Spinal cord (tissue), 10 donors: ENCODE results near the gene PLXNA4. TPM values are rescaled to one million over a fixed set of nuclear protein-coding genes. Genes with fewer than 3 reads are reported as not detected.
A peak's percentile ranks its signal among the peaks of the same experiment; 100 is the strongest.

Experiments used
- DNase-seq, 6 donors: peaks; one replicate each; pipeline versions ENCODE4 v3.0.0 to v3.0.0-alpha.2; 2013 to 2015; ENCODE audit warnings: low spot score in 6 of 6, low read depth in 4 of 6
- H3K27ac ChIP-seq: one replicate; pipeline ENCODE4 v1.5.1; 2013; ENCODE audit warnings: low read depth, low read length, control low read depth
- H3K27me3 ChIP-seq: one replicate; pipeline ENCODE4 v1.6.1; 2013; ENCODE audit warnings: low read length; ENCODE audit not compliant: control insufficient read depth, insufficient read depth
- H3K36me3 ChIP-seq: one replicate; pipeline ENCODE4 v1.6.1; 2013; ENCODE audit warnings: low read length; ENCODE audit not compliant: control insufficient read depth, insufficient read depth
- H3K4me1 ChIP-seq: one replicate; pipeline ENCODE4 v1.6.1; 2013; ENCODE audit warnings: low read length; ENCODE audit not compliant: control insufficient read depth, insufficient read depth
- H3K4me3 ChIP-seq: one replicate; pipeline ENCODE4 v1.5.1; 2013; ENCODE audit warnings: low read depth, low read length, control low read depth
- H3K9me3 ChIP-seq: one replicate; pipeline ENCODE4 v1.6.1; 2013; ENCODE audit warnings: low read length; ENCODE audit not compliant: control insufficient read depth, insufficient read depth
- WGBS: methylation state at CpG from one replicate; pipeline ENCODE4 v1.1.5; 2013; ENCODE audit warnings: missing lambda C conversion rate; ENCODE audit not compliant: insufficient coverage; 5-methylcytosine and 5-hydroxymethylcytosine counted together
- polyA plus RNA-seq, 2 donors: library from polyadenylated mRNA; unstranded; fragments of 120-200 nt; gene quantifications; one replicate each; pipeline ENCODE4 v1.2.1, GENCODE V29; 2013; ENCODE audit not compliant: insufficient read length in 2 of 2
- total RNA-seq, 2 donors: library from RNA; depleted of rRNA in 1 of 2; stranded (reverse); fragments of 120-200 nt in 1 of 2; fragments of >200 nt in 1 of 2; gene quantifications; one replicate each; pipeline versions ENCODE4 v1.2.3 to v1.2.4, GENCODE V29; 2013 to 2014
- donor health status: healthy.

PLXNA4 gene
- total and polyA plus RNA-seq, 4 donors, result 13.8 to 29.7 (median 23.2) TPM

- WGBS, result 40% methylated on average over 1 of the region's 4 CpGs
- H3K36me3 ChIP-seq, result peaks cover 2% of the 10 kb centered on the region
- H3K9me3 ChIP-seq, result no peaks in the 10 kb centered on the region
- peak in 1 of 6 donors; percentile 51 for DNase-seq
- H3K27ac ChIP-seq, result no peak overlapping the region
- H3K27me3 ChIP-seq, result no peaks in the 10 kb centered on the region
- no peak overlapping the region for H3K4me3 ChIP-seq
- H3K4me1 ChIP-seq, result peaks cover 28% of the 10 kb centered on the region
Measured at GRCh38 chr7:132250480-132251326, 325.6 kb downstream of the PLXNA4 start.

DNA sequence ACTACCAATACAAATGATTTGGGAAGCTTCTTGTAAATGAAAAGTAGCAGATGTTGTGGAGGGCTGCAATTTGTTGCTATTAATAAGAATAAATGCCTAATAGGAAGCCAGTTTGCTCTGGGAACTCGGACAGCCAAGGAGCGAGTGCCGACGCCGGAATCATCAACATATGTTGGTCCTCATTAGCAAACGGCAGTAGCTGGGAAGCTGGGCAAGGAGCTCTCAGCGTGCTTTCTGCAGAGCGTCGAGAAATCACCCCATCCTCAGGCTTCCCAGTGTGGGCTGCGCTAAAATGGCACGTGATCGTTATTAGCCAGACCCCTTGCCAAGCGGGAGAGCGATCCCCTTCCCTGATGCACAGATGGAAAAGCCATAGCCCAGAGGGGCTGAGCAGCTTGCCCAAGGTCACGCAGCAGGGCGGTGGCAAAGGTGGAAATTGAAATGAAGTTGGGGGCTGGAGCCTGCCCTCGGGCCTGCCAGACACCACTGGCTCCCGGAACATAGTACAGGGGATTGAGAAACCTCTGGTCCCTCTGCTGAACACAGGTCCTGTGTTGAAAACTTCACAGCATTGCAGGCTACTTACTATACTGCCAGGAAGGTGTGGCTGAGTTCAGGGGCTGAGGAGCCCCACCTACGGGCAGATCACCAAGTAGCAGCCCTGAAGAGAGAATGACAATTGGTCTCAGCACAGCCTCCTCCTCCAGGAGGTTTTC lies 326.9 kb downstream of the PLXNA4 start:
- Histone ChIP-seq H3K27me3 (no peaks in the 10 kb centered on the region), H3K9me3 (peaks cover 2% of the 10 kb centered on the region), H3K4me3 (no peak overlapping the region), H3K27ac (no peak overlapping the region), H3K4me1 (peaks cover 28% of the 10 kb centered on the region), H3K36me3 (peaks cover 2% of the 10 kb centered on the region)
- 61% methylated on average over 18 of the region's 19 CpGs for WGBS
- DNase-seq, result peak in 2 of 6 donors; percentile 41 to 55

- H3K27ac ChIP-seq, result no peak overlapping the region
- peaks cover 2% of the 10 kb centered on the region for H3K36me3 ChIP-seq
- H3K27me3 ChIP-seq, result no peaks in the 10 kb centered on the region
- H3K9me3 ChIP-seq, result peaks cover 2% of the 10 kb centered on the region
- WGBS, result 71% methylated on average over 2 of the region's 2 CpGs
- H3K4me1 ChIP-seq, result peaks cover 28% of the 10 kb centered on the region
- H3K4me3 ChIP-seq, result no peak overlapping the region
- no peak for DNase-seq
Measured at GRCh38 chr7:132248841-132249240, 327.4 kb downstream of the PLXNA4 start.

GRCh38 chr7:132247995-132248618 lies 328.2 kb downstream of the PLXNA4 start:
- DNase-seq, result no peak
- Histone ChIP-seq H3K27me3 (no peaks in the 10 kb centered on the region), H3K4me1 (peaks cover 28% of the 10 kb centered on the region), H3K4me3 (no peak overlapping the region), H3K36me3 (peaks cover 2% of the 10 kb centered on the region), H3K9me3 (peaks cover 2% of the 10 kb centered on the region), H3K27ac (no peak overlapping the region)
- WGBS, result 88% methylated on average over 6 of the region's 6 CpGs

DNA sequence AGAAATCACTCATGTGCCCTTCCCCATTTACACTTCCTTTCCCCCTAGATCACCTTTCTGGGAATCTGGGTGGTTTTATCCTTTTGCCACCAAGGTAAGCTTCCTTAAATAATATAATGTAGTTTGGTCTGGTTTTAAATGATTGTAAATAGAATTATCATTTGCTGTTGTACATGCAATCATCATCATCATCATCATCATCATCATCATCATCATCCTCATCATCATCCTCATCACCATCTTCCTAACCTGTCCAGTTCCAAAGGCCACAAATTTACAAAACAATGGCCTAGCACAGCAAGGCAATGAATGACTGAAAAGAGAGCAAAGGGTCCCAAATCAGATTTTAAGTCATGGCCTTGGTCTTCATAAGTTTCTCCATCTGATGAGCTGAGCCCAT lies 329.7 kb downstream of the PLXNA4 start:
- no peak overlapping the region for H3K27ac ChIP-seq
- peaks cover 2% of the 10 kb centered on the region for H3K9me3 ChIP-seq
- H3K27me3 ChIP-seq, result no peaks in the 10 kb centered on the region
- H3K36me3 ChIP-seq, result peaks cover 2% of the 10 kb centered on the region
- peaks cover 23% of the 10 kb centered on the region for H3K4me1 ChIP-seq
- DNase-seq, result no peak
- no peak overlapping the region for H3K4me3 ChIP-seq

- H3K36me3 ChIP-seq, result peaks cover 2% of the 10 kb centered on the region
- no peak overlapping the region for H3K27ac ChIP-seq
- WGBS, result 100% methylated on average over 3 of the region's 3 CpGs
Measured at GRCh38 chr7:132245539-132245938, 330.7 kb downstream of the PLXNA4 start.

GRCh38 chr7:132244903-132245480 lies 331.3 kb downstream of the PLXNA4 start:
- no peaks in the 10 kb centered on the region for H3K27me3 ChIP-seq
- WGBS, result 82% methylated on average over 3 of the region's 5 CpGs
- H3K4me1 ChIP-seq, result peaks cover 16% of the 10 kb centered on the region
- no peak overlapping the region for H3K27ac ChIP-seq
- H3K4me3 ChIP-seq, result no peak overlapping the region
- peaks cover 2% of the 10 kb centered on the region for H3K36me3 ChIP-seq
- DNase-seq, result peak in 2 of 6 donors; percentile 56 to 86
- peaks cover 2% of the 10 kb centered on the region for H3K9me3 ChIP-seq

More at GRCh38 chr7:132245539-132245938, 330.7 kb downstream of the PLXNA4 start:
- no peak for DNase-seq
- Histone ChIP-seq H3K9me3 (peaks cover 2% of the 10 kb centered on the region), H3K4me1 (peaks cover 18% of the 10 kb centered on the region), H3K4me3 (no peak overlapping the region), H3K27me3 (no peaks in the 10 kb centered on the region)

DNA sequence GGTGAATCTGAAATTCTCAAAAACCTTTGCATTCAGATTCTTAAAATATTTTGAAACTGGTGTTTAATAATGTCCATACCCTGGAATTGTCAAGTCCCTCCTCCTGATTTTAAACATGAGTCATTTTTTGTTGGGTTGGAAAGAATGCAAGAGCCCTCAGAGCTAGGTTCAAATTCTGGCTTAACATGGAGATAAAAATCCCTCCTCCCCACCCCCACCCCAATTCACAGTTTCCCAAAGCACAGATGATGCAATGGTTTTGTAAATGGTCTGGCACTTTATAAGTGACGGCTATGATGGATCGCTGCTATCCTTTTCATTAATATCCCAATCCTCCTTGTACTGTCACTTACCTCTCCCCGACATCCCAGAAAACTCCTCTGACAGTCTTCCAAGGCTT lies 332.8 kb downstream of the PLXNA4 start:
- WGBS, result 90% methylated on average over 3 of the region's 3 CpGs
- no peak for DNase-seq
- Histone ChIP-seq H3K4me3 (no peak overlapping the region), H3K27me3 (no peaks in the 10 kb centered on the region), H3K9me3 (peaks cover 2% of the 10 kb centered on the region), H3K4me1 (peaks cover 7% of the 10 kb centered on the region), H3K36me3 (peaks cover 6% of the 10 kb centered on the region), H3K27ac (no peak overlapping the region)

DNA sequence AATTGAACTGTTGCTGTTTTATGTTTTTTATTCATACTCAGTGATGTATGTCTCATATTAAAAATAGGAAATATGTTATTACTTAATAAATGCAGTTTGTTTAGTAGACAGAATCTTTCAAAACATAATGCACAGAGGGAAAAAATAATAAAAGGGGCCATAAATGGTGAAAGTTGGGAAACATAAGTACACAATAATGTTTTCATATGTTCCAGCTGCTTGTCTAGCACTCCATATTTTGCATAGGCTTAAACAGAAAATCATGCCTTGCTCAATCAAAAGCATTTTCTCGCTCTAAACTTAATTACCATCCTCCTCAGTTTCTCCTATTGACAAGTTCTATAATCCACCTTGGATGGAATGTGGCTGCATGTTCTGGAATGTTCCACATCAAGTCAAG lies 333.2 kb downstream of the PLXNA4 start:
- no peak overlapping the region for H3K4me3 ChIP-seq
- WGBS, result no CpG with 5 or more reads among the region's 1 CpG
- H3K4me1 ChIP-seq, result peaks cover 7% of the 10 kb centered on the region
- no peaks in the 10 kb centered on the region for H3K27me3 ChIP-seq
- peaks cover 2% of the 10 kb centered on the region for H3K9me3 ChIP-seq
- no peak overlapping the region for H3K27ac ChIP-seq
- peaks cover 9% of the 10 kb centered on the region for H3K36me3 ChIP-seq
- DNase-seq, result no peak
